PC-9 (cell line): ENCODE measurements around the gene IL5RA.

Experiments used
- EZH2 ChIP-seq: fragments of 200-600 bp; sonication (generic); IDR thresholded peaks from 2 replicates; pipeline ENCODE4 v1.8.0; 2017; ENCODE audit warnings: antibody characterized with exemption, low read depth
- TF ChIP-seq, protein P1 (sequence below): fragments of 200-600 bp; sonication (generic); conservative IDR thresholded peaks from 2 replicates; pipeline ENCODE4 v1.6.1; 2017; ENCODE audit warnings: mixed run types, antibody characterized with exemption, mild to moderate bottlenecking, moderate library complexity

DNA sequence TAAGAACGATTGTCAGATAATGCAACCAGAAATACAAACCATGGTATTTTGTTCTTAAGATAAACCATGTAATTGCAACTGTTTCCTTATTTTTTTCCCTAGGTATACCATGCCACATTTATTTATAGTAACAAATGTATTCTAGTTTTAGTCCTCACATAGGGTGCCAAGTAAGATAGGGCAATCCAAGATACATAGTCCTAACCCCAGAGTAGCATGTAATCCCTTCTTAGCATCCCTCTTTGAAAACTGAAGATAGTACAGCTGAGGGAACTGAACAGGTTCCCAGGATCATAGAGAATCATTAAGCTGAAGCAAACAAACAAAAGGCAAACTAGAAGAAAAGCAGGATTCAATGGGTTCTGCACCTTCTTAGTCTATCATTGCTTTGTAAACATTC is 41.3 kb upstream of the IL5RA start:
- TF ChIP-seq, protein P1, sequence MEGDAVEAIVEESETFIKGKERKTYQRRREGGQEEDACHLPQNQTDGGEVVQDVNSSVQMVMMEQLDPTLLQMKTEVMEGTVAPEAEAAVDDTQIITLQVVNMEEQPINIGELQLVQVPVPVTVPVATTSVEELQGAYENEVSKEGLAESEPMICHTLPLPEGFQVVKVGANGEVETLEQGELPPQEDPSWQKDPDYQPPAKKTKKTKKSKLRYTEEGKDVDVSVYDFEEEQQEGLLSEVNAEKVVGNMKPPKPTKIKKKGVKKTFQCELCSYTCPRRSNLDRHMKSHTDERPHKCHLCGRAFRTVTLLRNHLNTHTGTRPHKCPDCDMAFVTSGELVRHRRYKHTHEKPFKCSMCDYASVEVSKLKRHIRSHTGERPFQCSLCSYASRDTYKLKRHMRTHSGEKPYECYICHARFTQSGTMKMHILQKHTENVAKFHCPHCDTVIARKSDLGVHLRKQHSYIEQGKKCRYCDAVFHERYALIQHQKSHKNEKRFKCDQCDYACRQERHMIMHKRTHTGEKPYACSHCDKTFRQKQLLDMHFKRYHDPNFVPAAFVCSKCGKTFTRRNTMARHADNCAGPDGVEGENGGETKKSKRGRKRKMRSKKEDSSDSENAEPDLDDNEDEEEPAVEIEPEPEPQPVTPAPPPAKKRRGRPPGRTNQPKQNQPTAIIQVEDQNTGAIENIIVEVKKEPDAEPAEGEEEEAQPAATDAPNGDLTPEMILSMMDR: no peak
- no peak for TF ChIP-seq EZH2
